HG03060 (cell line): ENCODE data around the gene PKP4.
"Not testable (repeated sequence)": the region's sequence is repeated elsewhere in the genome, so short reads cannot be mapped to it uniquely, and the experiment has no call there.

ENCODE experiments used
- ATAC-seq: cut with Tn5 transposase; IDR thresholded peaks from one replicate; pipeline ENCODE4 v1.9.1; 2021; ENCODE audit warnings: low read depth, moderate number of reproducible peaks; ENCODE audit not compliant: unreplicated experiment

The PKP4 gene

GRCh38 chr2:158456309-158457066 is at the start of gene PKP4, which contains the start of gene CCDC148:
PKP4 (plus strand) TSS chr2:158456952; CDS start chr2:158533185, 76,233 bp downstream.
CCDC148 (minus strand) TSS chr2:158456753; CDS start chr2:158456439, 314 bp downstream.
- peak; percentile 93 for ATAC-seq

GRCh38 chr2:158407031-158407430 is 49.7 kb upstream of the PKP4 start:
- ATAC-seq, result no peak

GRCh38 chr2:158410132-158410531 is 46.6 kb upstream of the PKP4 start:
- ATAC-seq, result no peak

GRCh38 chr2:158411748-158412147 is 45.0 kb upstream of the PKP4 start:
- no peak for ATAC-seq

- ATAC-seq, result no peak
Observed at GRCh38 chr2:158412206-158412605, 44.5 kb upstream of the PKP4 start.

- no peak for ATAC-seq
Observed at GRCh38 chr2:158413581-158413980, 43.2 kb upstream of the PKP4 start.

- ATAC-seq, result no peak
Observed at GRCh38 chr2:158414538-158414937, 42.2 kb upstream of the PKP4 start.

GRCh38 chr2:158432117-158432516 is 24.6 kb upstream of the PKP4 start:
- ATAC-seq, result no peak

GRCh38 chr2:158433716-158434115 is 23.0 kb upstream of the PKP4 start:
- not testable (repeated sequence) for ATAC-seq

GRCh38 chr2:158439062-158439461 is 17.7 kb upstream of the PKP4 start:
- not testable (repeated sequence) for ATAC-seq

GRCh38 chr2:158443606-158444005 is 13.1 kb upstream of the PKP4 start:
- ATAC-seq, result no peak

- ATAC-seq, result peak; percentile 7
Observed at GRCh38 chr2:158457092-158457825, 507 bp downstream of the PKP4 start.

GRCh38 chr2:158457826-158458616 is 1.3 kb downstream of the PKP4 start:
- peak; percentile 29 for ATAC-seq

- no peak for ATAC-seq
Observed at GRCh38 chr2:158458617-158458920, 1.8 kb downstream of the PKP4 start.

- ATAC-seq, result no peak
Observed at GRCh38 chr2:158459161-158460003, 2.6 kb downstream of the PKP4 start.

GRCh38 chr2:158460632-158461297 is 4.0 kb downstream of the PKP4 start:
- no peak for ATAC-seq

- ATAC-seq, result no peak
Observed at GRCh38 chr2:158463496-158464095, 6.8 kb downstream of the PKP4 start.

- peak; percentile 60 for ATAC-seq
Observed at GRCh38 chr2:158464426-158465281, 7.9 kb downstream of the PKP4 start.
